A673 (cell line): ENCODE data around the gene KRT72. TPM values are rescaled to one million over a fixed set of nuclear protein-coding genes. Genes with fewer than 3 reads are reported as not detected.

Experiments used
- BruUV-seq: library from RNA; stranded (reverse); fragments of 400-500 nt; replicated peaks from 2 replicates; lab custom pipeline; 2021; lab: Mats Ljungman, UMichigan
- CTCF ChIA-PET: fragments of 300-600 bp; sonication (Branson Sonifier 250); formaldehyde crosslinking; loops from one replicate; lab custom pipeline; 2022; ENCODE audit warnings: antibody characterized with exemption; lab: Charles Lee
- POLR2A ChIA-PET: fragments of 300-600 bp; sonication (Branson Sonifier 250); formaldehyde crosslinking; loops from one replicate; lab custom pipeline; 2022; ENCODE audit warnings: antibody characterized with exemption; ENCODE audit not compliant: low non-redundant PET; lab: Charles Lee
- DNase-seq: peaks from one replicate; pipeline ENCODE4 v3.0.0-alpha.2; 2015; ENCODE audit warnings: low spot score
- H3K27ac ChIP-seq: fragments of 200-600 bp; sonication (generic); 2 replicates; pipeline ENCODE4 v1.5.1; 2016; ENCODE audit warnings: mixed run types, low read depth, mild to moderate bottlenecking, mixed read lengths, antibody characterized with exemption, low read length; ENCODE audit not compliant: poor library complexity, severe bottlenecking
- H3K27me3 ChIP-seq: fragments of 200-600 bp; sonication (generic); replicated peaks from 2 replicates; pipeline ENCODE4 v1.6.1; 2017; ENCODE audit warnings: mixed run types, low read depth, mild to moderate bottlenecking, mixed read lengths, antibody characterized with exemption, low read length; ENCODE audit not compliant: insufficient read depth, poor library complexity
- H3K36me3 ChIP-seq: fragments of 200-600 bp; sonication (generic); 2 replicates; pipeline ENCODE4 v1.6.1; 2016; ENCODE audit warnings: mixed run types, mild to moderate bottlenecking, mixed read lengths, antibody characterized with exemption, low read length; ENCODE audit not compliant: insufficient read depth, poor library complexity, severe bottlenecking
- H3K4me1 ChIP-seq: fragments of 200-600 bp; sonication (generic); 2 replicates; pipeline ENCODE4 v1.6.1; 2017; ENCODE audit warnings: mixed run types, mild to moderate bottlenecking, mixed read lengths, antibody characterized with exemption, low read length; ENCODE audit not compliant: insufficient read depth, poor library complexity, severe bottlenecking
- H3K4me3 ChIP-seq: fragments of 200-600 bp; sonication (generic); 2 replicates; pipeline ENCODE4 v1.5.1; 2016; ENCODE audit warnings: low read depth, mixed run types, mild to moderate bottlenecking, mixed read lengths, low read length; ENCODE audit not compliant: poor library complexity, severe bottlenecking
- H3K9me3 ChIP-seq: fragments of 200-600 bp; sonication (generic); 2 replicates; pipeline ENCODE4 v1.6.1; 2016; ENCODE audit warnings: mixed run types, low read depth, mild to moderate bottlenecking, mixed read lengths, antibody characterized with exemption, low read length; ENCODE audit not compliant: poor library complexity, severe bottlenecking
- EZH2 ChIP-seq: fragments of 200-600 bp; sonication (generic); IDR thresholded peaks from 2 replicates; pipeline ENCODE4 v1.6.1; 2017; ENCODE audit warnings: borderline replicate concordance, low read depth, mild to moderate bottlenecking, mixed read lengths, antibody characterized with exemption, low read length; ENCODE audit not compliant: poor library complexity, severe bottlenecking
- intact Hi-C: fragments of 100-400 bp; cut with micrococcal nuclease; formaldehyde crosslinking; loops from one replicate; pipeline ENCODE4 v1.10.0; 2022; ENCODE audit not compliant: unreplicated experiment
- total RNA-seq: library from RNA; stranded (reverse); gene quantifications from 2 replicates; pipeline ENCODE4 v1.2.3, GENCODE V29; 2021
- TF ChIP-seq, protein P1 (sequence below): fragments of 300-800, 200-600 bp; sonication (generic); conservative IDR thresholded peaks from 2 replicates; pipeline ENCODE4 v1.5.1; 2017; ENCODE audit warnings: low read depth, mild to moderate bottlenecking, antibody characterized with exemption, low read length, moderate library complexity, mixed read lengths

KRT72 gene
- total RNA-seq, 1 experiment from 2014 or later: not detected

DNA sequence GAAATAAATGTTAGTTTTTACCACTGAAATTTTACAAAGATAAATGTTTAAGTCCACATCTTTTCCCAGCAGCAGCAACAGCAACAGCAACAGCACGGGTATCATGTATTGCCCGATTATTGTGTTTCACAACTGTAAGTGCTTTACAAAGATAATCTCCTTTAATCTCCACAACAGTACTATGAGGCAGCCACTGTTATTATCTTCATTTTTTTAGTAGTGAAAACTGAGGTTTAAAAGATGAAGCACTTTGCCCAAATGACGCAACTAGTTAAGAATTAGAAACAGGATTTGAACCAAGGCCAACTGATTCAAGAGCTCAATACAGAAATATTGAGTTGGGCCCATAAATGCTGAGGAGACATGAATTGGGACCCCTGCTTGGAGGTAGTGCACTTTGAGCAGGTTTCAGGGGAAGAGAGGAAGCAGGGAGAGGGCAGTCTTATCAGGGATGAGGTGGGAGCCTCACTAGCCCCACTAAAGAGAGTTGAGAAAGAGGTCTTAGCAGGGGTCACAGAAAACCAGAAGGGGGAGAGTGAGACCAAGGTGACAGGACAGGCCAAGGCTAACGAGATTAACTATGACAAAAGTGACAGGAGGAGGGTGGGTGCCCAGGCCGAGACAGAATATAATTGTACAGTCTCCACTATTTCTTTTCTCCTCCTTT is 35.5 kb upstream of the KRT72 start:
- Histone ChIP-seq H3K4me3 (no peak overlapping the region), H3K27me3 (no peaks in the 10 kb centered on the region), H3K27ac (no peak overlapping the region), H3K36me3 (no peaks in the 10 kb centered on the region), H3K4me1 (peaks cover 6% of the 10 kb centered on the region), H3K9me3 (no peaks in the 10 kb centered on the region)
- DNase-seq: peak; percentile 24
- intact Hi-C loops: no loop called here
- POLR2A ChIA-PET: no interaction called here
- CTCF ChIA-PET: no interaction called here
- TF ChIP-seq, protein P1, sequence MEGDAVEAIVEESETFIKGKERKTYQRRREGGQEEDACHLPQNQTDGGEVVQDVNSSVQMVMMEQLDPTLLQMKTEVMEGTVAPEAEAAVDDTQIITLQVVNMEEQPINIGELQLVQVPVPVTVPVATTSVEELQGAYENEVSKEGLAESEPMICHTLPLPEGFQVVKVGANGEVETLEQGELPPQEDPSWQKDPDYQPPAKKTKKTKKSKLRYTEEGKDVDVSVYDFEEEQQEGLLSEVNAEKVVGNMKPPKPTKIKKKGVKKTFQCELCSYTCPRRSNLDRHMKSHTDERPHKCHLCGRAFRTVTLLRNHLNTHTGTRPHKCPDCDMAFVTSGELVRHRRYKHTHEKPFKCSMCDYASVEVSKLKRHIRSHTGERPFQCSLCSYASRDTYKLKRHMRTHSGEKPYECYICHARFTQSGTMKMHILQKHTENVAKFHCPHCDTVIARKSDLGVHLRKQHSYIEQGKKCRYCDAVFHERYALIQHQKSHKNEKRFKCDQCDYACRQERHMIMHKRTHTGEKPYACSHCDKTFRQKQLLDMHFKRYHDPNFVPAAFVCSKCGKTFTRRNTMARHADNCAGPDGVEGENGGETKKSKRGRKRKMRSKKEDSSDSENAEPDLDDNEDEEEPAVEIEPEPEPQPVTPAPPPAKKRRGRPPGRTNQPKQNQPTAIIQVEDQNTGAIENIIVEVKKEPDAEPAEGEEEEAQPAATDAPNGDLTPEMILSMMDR: no peak
- TF ChIP-seq EZH2: no peak
- BruUV-seq: no TSS peak

DNA sequence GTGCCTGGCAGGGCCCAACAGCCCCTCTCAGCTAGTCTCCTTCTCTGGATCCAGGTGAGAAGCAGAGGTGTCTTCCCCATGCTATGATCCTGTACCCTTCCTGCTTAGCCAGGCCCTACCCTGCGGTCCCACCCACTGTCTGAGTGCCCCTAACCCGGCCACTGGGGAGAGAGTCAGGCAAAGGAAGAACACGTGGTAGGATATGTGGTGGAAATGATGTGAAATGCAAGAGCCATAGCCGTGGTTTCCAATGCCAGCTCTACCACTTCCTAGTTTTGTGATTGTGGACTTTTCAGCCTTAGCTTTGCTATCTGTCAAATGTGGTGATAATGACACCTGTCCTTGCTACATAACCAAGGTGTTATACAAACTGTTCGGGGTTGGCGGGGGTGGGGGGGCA is 34.9 kb upstream of the KRT72 start:
- H3K27ac ChIP-seq: no peak overlapping the region
- BruUV-seq: no TSS peak
- no peak for DNase-seq
- H3K27me3 ChIP-seq: no peaks in the 10 kb centered on the region
- ChIA-PET POLR2A (no interaction called here), CTCF (no interaction called here)
- no peak for TF ChIP-seq EZH2
- TF ChIP-seq, protein P1: no peak
- H3K9me3 ChIP-seq: no peaks in the 10 kb centered on the region
- no peak overlapping the region for H3K4me3 ChIP-seq
- intact Hi-C loops: no loop called here
- no peaks in the 10 kb centered on the region for H3K36me3 ChIP-seq
- peaks cover 6% of the 10 kb centered on the region for H3K4me1 ChIP-seq

DNA sequence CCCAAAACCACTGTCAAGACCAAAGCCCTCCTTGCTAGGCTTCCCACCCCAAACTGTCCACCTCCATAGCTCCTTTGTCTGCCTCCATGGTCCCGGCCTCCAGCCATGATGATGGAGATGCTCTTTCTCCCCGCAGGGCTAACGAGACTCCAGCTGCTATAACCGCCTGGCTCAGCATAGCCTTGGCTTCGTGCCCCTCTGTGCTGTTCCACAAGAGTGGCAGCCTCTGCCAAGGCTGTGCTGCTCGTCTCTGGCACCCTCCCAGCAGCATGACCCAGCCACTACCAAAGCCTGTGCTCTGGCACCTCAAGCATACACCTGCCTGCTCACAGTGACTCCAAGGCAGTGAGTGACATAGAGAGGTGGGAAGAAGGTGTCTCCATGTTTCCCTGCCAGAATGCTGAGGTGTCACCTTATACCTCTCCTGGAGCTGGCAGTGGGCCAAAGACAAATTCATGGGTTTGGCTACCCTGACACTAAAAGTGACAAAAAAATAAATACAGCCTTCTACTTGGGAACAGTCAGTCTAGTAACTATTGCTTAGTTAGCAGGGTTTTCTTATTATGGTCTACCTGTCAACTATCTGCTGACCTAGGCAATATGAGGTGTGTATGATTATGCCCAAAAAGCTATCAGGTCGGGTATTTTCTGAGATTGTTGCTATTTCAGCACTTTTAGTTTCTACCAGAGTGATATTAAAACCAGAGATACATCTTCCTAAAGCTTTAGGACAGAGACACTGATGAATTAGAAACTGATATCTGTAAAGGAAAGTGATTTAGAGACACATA is 33.2 kb upstream of the KRT72 start:
- Histone ChIP-seq H3K27me3 (no peaks in the 10 kb centered on the region), H3K9me3 (no peaks in the 10 kb centered on the region), H3K4me3 (no peak overlapping the region), H3K36me3 (no peaks in the 10 kb centered on the region), H3K27ac (no peak overlapping the region), H3K4me1 (peaks cover 6% of the 10 kb centered on the region)
- TF ChIP-seq EZH2: no peak
- TF ChIP-seq, protein P1: no peak
- DNase-seq: no peak
- BruUV-seq: no TSS peak
- ChIA-PET POLR2A (no interaction called here), CTCF (interaction anchor here (0.8 kb wide), 1 partner anchor 240 kb away, joined by 4 read pairs; no protein-coding TSS in a partner anchor)
- intact Hi-C loops: no loop called here
